OCI-LY1 (cell line): ENCODE results near the gene TCERG1.

ENCODE experiments used
- EZH2 ChIP-seq: fragments of 200-600 bp; sonication (generic), shearing (Covaris generic); IDR thresholded peaks from 2 replicates; pipeline ENCODE4 v1.8.0; 2017; ENCODE audit warnings: borderline replicate concordance, mixed run types, mild to moderate bottlenecking, antibody characterized with exemption, low read length, moderate library complexity, mixed read lengths
- TF ChIP-seq, protein P1 (sequence below): fragments of 200-600 bp; sonication (generic), shearing (Covaris generic); IDR thresholded peaks from 2 replicates; pipeline ENCODE4 v1.5.1; 2017; ENCODE audit warnings: mild to moderate bottlenecking, antibody characterized with exemption, low read length, moderate library complexity, mixed read lengths

DNA sequence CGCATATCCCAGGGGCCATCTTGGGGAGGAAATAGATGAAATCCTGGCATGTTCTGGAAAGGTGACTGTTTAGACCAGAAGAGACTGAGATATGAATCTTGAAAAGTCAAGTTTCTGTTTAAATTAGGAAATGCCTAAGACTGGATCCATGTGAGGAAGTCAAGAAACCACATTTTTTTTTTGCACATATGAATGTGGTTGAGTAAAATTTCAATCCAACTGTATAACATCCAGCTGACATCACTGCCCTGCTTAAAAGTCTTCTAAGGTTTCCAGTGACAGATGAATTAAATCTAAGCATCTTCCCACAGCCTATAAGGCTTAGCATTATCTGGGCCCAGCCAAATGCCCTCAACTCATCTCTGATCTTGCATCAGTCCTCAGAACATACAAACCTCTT lies 47.7 kb upstream of the TCERG1 start:
- no peak for TF ChIP-seq EZH2
- TF ChIP-seq, protein P1, sequence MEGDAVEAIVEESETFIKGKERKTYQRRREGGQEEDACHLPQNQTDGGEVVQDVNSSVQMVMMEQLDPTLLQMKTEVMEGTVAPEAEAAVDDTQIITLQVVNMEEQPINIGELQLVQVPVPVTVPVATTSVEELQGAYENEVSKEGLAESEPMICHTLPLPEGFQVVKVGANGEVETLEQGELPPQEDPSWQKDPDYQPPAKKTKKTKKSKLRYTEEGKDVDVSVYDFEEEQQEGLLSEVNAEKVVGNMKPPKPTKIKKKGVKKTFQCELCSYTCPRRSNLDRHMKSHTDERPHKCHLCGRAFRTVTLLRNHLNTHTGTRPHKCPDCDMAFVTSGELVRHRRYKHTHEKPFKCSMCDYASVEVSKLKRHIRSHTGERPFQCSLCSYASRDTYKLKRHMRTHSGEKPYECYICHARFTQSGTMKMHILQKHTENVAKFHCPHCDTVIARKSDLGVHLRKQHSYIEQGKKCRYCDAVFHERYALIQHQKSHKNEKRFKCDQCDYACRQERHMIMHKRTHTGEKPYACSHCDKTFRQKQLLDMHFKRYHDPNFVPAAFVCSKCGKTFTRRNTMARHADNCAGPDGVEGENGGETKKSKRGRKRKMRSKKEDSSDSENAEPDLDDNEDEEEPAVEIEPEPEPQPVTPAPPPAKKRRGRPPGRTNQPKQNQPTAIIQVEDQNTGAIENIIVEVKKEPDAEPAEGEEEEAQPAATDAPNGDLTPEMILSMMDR = no peak
